Hematopoietic multipotent progenitor cell treated with erythropoietin and hydrocortisone succinate and interleukin-3 and kit ligand, for 6 days (in vitro differentiated cells): Measurements from ENCODE around the gene LAMA5.
A peak's percentile ranks its signal among the peaks of the same experiment; 100 is the strongest.

ENCODE experiments used
- DNase-seq: peaks from one replicate; pipeline ENCODE4 v3.0.0-alpha.2; 2015

LAMA5 gene

DNA sequence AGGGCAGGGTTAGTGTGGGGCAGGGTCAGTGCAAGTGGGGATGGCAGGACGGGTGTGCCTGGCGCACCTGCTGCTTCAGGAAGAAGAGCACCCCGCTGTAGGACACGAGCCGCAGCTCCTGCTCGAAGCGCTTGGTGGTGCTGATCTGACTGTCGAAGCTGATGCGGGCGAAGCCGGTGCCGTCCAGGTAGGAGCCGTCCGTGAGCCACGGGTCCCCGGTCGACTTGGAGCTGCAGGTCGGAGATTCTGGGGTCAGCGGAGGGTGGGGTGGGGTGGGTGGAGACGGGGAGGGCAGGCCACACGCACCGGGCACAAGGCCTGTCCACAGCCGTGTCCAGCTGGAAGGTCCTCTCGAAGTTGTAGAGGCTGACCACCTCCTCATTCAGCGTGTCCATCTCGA, 54.1 kb downstream of the LAMA5 start:
- no peak for DNase-seq

DNA sequence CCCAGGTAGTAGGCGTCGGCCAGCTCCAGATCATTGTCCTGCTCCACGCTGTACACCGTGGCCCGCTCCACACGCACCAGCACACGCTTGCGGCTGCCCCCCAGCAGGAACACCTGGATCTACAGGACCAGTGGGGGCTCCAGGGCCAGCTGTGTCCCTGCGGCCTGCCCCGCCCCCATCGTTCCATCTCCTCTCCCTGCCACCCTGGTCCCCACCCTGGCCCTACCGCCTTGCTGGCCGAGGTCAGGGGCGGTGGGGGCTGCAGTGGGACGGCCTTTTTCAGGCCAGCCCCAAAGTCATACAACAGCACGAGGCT, 54.5 kb downstream of the LAMA5 start:
- no peak for DNase-seq

DNA sequence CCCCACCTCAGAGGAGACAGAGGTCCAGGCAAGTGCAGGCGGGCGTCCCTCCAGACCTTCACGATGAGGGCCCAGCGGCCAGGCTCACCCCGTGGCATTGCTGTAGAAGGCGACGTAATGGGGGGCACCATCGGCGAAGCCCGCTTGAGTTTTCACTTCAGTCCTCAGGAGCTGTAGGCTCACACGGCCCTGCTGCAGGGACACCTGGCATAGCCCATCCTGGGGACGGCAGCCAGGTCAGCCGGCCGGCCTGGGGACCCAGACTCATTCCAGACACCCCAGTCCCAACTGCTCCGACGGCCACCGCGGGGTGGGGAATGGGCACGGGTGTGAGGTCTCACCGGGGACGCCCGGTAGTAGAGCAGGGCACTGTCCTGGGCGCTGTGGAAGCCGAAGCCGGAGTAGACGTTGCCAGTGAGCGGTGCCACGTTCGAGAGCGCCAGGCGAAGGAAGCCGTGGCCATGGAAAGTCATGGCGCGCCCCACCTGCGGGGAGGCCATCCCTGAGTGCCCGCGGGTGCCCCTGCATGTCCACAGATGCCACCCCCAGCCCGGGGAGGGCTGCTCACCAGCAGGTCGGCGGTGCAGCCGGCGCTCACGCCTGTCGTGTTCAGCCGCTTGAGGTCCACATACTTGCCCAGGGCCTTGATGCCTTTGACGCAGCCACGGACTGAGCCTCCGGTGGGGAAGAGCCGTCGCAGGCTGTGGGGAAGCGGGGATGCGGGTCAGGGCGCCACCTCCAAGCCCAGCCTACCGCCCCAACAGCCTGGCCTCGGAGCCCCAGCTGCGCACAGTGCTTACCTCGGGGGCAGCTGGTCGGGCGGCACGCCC, 55.1 kb downstream of the LAMA5 start:
- no peak for DNase-seq

DNA sequence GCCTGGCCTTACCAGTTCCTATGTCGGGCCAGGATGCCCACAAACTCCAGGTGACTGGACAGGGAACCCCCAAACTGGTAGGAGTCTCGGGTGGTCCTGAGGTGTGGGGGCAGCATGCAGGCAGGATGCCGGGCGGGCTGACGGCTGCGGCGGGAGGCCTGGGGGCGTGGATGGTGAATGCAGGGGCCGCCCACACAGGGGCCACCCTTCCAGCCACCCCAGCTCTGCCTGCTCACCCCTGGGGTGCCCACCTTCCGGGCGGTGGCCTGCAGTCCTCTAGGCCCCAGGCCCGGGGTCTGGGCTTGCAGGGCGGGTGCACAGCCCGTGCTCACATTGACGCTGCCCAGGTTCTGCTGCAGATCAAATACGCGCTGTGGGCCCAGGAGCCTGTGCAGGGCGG, 56.0 kb downstream of the LAMA5 start:
- DNase-seq = no peak

DNA sequence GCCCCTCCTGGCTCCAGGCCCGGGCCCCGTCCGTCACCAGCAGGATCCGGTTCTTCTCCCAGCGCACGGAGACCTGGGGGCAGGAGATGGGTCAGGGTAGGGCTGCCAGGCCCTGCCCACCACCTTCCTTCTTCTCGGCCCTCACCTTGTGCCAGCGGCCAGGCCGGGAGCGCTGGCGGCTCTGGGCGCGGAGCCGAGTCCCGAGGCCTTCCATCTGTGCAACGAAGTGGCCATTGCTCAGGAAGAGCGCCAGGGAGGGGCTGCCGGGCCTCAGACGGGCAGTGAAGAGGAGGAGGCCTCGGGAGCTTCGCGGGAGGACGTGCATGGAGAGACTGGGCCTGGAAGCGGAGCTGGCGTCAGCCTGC, 56.4 kb downstream of the LAMA5 start:
- DNase-seq = no peak

DNA sequence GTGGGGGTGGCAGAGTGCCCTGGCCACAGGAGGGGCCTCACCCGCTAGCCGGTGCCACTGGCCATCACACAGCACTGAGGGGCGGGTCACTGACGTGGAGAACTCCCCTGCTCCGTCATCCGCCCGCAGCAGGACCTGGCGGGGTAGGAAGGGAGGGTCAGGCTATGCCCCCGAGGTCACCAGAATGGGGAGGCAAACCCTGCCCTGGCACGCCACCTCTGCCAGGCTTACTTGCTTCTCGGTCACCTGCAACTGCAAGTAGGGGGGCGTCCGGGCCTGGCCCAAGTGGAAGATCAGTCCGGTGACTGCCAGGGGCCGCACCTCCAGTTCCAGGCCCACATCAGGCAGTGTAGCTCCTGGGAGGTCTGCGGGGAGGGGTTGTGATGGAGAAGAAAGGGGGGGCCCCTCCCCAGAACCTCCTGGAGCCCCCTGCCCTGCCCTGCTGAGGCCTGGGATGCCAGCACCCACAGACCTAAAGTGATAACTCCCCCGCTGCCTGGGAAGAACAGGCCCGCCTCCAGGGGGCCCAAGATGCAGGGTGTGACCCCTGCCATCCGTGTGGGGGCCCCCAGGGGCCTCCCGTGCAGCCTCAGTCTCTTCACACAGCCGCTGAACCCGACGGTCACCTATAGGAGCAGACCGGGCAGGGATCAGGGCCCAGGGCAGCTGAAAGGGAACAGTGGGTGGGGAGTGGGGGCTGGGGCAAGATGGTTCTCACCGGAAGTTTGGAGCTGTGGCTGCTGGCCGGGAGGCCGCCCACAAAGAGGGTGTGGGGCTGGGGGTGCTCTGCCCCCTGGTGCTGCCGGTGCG, 57.0 kb downstream of the LAMA5 start:
- DNase-seq = no peak

DNA sequence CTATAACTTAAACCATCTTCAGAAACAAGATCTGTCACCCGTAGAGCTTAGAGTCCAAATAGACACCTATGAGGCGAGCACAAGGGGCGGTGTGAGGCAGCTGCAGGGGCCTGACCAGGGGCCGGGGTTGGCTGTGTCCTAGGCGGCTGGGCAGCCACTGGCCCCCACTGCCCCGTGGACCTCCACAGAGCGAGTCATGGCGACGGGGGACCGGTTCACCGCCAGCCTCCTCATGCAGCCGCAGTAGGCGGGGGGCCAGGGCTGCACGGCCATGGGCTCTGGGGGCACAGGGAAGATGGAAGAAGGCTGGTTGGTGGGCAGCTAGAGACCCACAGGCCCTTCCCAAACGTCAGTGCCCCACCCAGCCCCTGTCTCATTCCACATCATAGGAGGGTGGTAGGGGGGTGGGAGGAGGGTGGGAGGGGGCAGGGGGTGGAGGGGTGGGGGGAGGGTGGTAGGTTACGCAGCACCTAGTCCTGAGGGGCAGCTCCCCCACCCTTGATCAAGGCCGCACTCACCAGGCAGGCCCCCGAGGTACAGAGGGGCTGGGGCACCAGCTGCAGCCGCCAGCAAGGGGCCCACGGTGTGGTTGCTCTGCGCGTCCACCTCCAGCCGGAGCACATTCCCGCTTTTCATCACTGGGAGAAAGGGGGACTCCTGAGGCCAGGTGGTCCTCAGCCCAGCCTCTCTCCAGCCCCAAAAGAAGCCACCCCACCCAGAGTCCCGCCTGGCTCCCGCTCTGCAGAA, 57.7 kb downstream of the LAMA5 start:
- DNase-seq = no peak

GRCh38 chr20:62308102-62308822, 58.9 kb downstream of the LAMA5 start:
- no peak for DNase-seq

GRCh38 chr20:62307226-62308101, 59.6 kb downstream of the LAMA5 start:
- DNase-seq = peak; percentile 35

DNA sequence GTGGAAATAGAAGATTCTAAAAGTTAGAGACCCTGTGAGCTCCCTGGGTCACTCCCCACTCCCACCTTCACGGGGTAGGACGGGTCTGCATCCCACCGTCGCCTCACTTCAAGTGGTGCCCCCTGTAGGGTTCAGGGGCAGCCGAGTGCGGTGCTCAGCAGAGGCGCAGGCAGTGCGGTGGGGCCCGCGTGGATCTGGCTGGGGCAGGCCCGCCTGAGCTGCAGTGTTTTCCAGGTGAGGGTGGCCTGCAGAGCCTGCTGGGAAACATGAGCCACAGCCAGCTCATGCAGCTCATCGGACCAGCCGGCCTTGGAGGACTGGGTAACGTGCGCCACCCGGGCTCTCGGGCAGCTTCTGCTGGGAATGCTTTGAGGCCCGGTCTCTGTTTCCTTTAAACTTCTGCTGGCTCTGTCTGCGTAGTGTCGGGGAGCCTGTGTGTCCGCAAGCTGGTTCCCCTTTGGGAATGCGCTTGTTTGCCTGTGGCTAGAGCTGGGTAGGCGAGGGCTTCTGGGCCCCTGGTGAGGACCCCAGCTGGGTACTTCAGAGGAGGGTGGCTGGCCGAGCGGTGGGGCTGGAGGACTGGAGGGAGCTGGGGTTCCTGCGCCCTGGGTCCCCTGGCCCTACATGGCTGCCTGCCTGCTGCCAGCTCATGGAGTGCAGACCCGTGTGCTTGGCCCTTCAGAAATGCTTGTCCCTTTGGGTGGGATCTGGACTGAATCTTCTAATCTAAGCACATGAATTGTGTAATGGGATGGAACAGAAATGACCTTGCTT, 60.5 kb downstream of the LAMA5 start:
- no peak for DNase-seq

GRCh38 chr20:62305765-62306413, 61.2 kb downstream of the LAMA5 start:
- no peak for DNase-seq

DNA sequence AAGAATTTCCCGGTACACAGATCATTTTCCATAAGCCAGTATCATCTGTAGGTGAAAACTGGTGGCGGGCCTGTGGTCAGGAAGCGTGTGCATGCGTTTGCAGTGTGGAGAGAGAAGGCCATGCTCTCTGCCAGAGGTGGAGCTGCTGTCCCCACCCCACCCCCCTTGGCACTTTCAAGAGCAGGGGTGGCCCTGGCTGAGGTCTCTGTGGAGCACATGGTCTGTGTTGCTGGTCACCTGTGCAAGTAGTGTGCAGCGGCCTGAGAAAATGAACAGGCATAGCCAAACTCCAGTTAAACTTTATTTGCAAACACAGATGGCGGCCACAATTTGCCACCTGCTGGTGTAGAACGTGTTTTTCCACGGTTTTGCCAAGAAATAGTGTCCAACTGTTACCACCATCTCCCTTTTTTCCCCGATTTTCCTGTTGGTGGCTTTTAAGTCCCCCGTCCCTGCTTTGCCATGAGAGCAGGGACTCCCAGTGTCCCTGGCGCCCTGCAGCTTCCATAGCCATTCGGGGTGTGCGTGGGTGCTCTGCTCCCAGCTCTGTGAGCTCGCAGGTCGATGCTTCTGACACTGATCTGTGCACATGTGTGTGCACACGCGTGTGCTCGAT, 61.9 kb downstream of the LAMA5 start:
- DNase-seq = peak; percentile 31

DNA sequence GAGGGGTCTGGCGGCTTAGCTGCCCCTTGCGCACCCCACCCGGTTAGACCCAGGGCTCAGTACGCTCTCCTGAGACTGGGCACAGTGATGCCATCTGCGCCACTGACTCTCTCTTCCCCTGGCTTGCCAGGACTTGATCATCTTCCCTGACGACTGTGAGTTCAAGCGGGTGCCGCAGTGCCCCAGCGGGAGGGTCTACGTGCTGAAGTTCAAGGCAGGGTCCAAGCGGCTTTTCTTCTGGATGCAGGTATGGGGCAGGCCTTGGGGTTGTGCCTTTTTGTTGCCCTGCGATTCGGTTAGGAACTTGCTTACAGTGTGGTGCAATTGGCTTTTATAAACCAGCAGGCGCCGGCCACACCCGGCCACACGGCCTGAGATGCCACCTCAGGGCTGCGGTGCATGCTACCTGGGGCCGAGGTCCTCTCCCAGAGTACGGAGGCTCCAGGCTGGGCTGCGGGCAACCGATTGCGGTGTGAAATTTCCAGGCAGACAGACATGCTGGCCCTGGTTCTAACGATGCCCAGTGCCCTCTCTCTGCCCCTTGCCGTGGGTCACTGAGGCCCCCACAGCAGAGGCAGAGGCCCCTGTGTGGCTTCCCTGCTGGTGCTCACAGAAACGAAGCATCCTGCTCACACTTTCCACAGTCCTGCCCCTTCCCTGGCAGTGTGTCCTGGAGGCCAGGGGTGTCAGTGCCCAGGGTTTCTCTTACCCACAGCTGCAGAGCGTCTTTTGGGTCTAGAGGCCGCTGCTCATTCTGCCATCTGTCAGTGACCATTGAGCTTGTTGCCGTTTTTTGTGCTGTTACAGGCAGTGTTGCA, 62.6 kb downstream of the LAMA5 start:
- no peak for DNase-seq

- peak; percentile 52 for DNase-seq
Observed at GRCh38 chr20:62303340-62304226, 63.5 kb downstream of the LAMA5 start.

- DNase-seq = no peak
Observed at GRCh38 chr20:62303062-62303339, 64.1 kb downstream of the LAMA5 start.

DNA sequence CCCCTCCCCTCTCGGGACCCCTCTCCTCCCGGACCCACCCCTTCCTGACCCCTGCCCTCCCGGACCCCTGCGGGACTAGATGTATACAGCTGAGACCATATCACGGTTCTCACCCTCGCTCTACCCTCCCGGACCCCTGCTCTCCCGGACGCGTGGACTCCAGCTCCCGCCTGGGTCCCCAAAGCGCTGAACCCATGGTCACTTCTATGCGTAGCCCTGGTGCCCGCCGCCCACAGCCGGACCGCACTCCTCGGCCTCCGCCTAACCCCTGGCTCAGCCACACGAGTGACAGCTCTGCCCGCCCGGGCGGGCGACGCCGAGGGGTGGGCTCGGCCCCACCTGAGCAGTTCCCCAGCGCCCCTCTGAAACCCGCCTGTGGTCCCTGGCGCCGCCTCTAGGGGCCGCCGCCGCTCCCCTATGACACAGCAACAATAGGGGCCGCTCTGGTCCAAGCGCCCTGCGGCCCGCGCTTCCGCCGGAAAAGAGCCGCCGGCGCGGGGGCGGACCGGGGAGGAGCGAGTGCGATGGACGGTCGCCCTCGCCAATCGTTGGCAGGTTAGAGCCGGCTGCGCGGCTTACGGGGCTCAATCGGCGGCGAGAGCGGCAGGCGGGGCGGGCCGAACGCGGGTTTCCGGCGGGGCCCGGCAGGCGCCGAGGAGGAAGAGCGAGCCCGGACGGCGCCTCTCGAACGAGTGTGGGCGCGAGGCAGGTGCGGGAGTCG, 64.6 kb downstream of the LAMA5 start, which contains the start of gene ADRM1:
Gene ADRM1 (plus strand): TSS at position 657 of the 721 bp plus-strand sequence. CDS start 572 bp downstream, outside the sequence.
- DNase-seq = peak; percentile 97

DNA sequence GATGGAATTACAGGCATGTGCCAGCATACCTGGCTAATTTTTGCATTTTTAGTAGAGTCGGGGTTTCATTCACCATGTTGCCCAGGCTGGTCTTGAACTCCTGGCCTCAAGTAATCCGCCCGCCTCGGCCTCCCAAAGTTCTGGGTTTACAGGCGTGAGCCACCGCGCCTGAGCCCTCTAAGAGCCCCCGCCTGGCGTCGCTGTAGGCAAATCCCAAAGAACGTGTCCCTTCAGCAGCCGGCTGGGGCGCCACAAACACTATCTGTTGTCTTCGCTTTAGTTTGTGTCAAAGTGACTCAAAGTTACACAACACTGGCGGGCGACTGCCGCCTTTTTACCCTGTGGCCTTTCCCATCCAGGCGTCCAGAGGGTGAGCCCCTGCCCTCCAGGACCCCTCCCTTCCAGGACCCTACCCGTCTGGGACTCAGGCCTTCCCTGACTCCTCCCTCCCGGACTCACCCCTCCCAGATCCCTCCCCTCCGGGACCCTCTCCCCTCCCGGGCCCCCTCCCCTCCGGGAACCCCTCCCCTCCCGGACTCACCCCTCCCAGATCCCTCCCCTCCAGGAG, 65.3 kb downstream of the LAMA5 start:
- DNase-seq = peak; percentile 99
